ENCODE data around the gene PRPF31. TPM values are rescaled to one million over a fixed set of nuclear protein-coding genes. Genes with fewer than 3 reads are reported as not detected.

PRPF31 gene
- total RNA-seq, 1 experiment from 2014 or later: 84.4 TPM

DNA sequence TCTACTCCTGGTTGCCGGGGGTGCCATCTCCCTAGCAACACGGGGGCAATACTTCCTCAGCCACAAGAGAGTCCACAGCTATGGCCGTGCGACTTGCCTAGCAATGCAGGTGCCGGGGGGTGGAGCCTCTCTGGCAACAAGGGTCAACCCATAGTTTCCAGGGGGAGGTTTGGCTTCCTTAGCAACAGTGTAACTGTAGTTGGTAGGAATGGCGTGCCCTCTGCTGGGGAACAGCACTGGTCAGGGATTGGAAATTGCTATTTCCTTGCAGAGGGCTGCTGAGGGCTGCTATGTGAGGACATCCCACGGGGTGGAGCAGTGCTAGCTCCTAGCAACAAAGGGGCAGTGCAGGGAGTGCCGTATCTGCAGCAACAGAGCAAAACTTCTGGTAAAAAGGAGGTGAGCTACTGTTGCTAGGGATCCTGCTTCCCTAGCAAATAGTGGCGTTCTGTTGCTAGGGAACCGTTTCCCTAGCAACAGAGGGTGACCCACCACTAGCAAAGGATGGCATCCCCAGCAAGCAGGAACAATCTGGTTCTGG, 64.4 kb downstream of the PRPF31 start:
- H3K27me3 ChIP-seq (ENCODE audit: insufficient read depth, low read length): no peaks in the 10 kb centered on the region
- H4K5ac ChIP-seq (ENCODE audit: insufficient read length, low read depth, low read length): no peak overlapping the region
- no peaks in the 10 kb centered on the region for H3K23me2 ChIP-seq (ENCODE audit: insufficient read length, low read depth, low read length, poor library complexity, severe bottlenecking)
- no peaks in the 10 kb centered on the region for H3K79me1 ChIP-seq (ENCODE audit: insufficient read depth, low read depth, low read length, poor library complexity, severe bottlenecking)
- H3K14ac ChIP-seq (ENCODE audit: insufficient read depth, low read length): no peak overlapping the region
- no peaks in the 10 kb centered on the region for H3K4me1 ChIP-seq (ENCODE audit: insufficient read depth, low read length)
- H2BK5ac ChIP-seq (ENCODE audit: insufficient read length, low read length): no peak overlapping the region
- Mint-ChIP-seq H3K4me3 (peak overlapping the region in 1 of 2 experiments; percentile 65; a peak in 2 of 5 replicates), H3K4me1 (peaks cover 0 to 11% of the 10 kb centered on the region in 2 experiments; a peak in 2 of 4 replicates), H3K27me3 (ENCODE audit: low read depth) (no peaks in the 10 kb centered on the region), H3K27ac (peak overlapping the region in 2 of 3 experiments; percentile 64 to 72; a peak in 3 of 7 replicates), H3K36me3 (ENCODE audit: insufficient read depth in 1 of 3, low read depth in 3 of 3) (peaks cover 22 to 46% (median 34%) of the 10 kb centered on the region in 3 experiments; a peak in 6 of 7 replicates), H3K9me3 (no peaks in the 10 kb centered on the region; a peak in 1 of 5 replicates)
- H2BK120ac ChIP-seq (ENCODE audit: low read depth, low read length, poor library complexity, severe bottlenecking): no peak overlapping the region
- DNase-seq: peak; percentile 98
- H2BK15ac ChIP-seq (ENCODE audit: low read depth, low read length): no peak overlapping the region
- WGBS (ENCODE audit: extremely low coverage, insufficient read length, low lambda C conversion rate): no CpG with 5 or more reads among the region's 10 CpGs
- TF ChIP-seq, protein P1, sequence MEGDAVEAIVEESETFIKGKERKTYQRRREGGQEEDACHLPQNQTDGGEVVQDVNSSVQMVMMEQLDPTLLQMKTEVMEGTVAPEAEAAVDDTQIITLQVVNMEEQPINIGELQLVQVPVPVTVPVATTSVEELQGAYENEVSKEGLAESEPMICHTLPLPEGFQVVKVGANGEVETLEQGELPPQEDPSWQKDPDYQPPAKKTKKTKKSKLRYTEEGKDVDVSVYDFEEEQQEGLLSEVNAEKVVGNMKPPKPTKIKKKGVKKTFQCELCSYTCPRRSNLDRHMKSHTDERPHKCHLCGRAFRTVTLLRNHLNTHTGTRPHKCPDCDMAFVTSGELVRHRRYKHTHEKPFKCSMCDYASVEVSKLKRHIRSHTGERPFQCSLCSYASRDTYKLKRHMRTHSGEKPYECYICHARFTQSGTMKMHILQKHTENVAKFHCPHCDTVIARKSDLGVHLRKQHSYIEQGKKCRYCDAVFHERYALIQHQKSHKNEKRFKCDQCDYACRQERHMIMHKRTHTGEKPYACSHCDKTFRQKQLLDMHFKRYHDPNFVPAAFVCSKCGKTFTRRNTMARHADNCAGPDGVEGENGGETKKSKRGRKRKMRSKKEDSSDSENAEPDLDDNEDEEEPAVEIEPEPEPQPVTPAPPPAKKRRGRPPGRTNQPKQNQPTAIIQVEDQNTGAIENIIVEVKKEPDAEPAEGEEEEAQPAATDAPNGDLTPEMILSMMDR (conservative IDR thresholded peaks at IDR 0.05): peak; percentile 75
- no peak overlapping the region for H3K18ac ChIP-seq (ENCODE audit: insufficient read length, low read depth, low read length)
- H2AFZ ChIP-seq (ENCODE audit: low read length): no peak overlapping the region
- no peaks in the 10 kb centered on the region for H3K79me2 ChIP-seq (ENCODE audit: insufficient read depth, low read length)
- no peak overlapping the region for H2AK5ac ChIP-seq (ENCODE audit: insufficient read length, low read length)
- H3K56ac ChIP-seq (ENCODE audit: insufficient read length, low read depth, low read length): no peak overlapping the region
- no peaks in the 10 kb centered on the region for H4K20me1 ChIP-seq (ENCODE audit: control insufficient read depth, insufficient read depth, insufficient read length)
- H3K4me2 ChIP-seq (ENCODE audit: insufficient read depth, insufficient read length, low read length): no peak overlapping the region
- no peak overlapping the region for H3K27ac ChIP-seq (ENCODE audit: insufficient read length, low read depth, low read length)
- no peak overlapping the region for H2BK20ac ChIP-seq (ENCODE audit: low read depth, low read length, poor library complexity, severe bottlenecking)
- no peak overlapping the region for H3K23ac ChIP-seq (ENCODE audit: insufficient read length, low read depth, low read length)
- no peak overlapping the region for H3K4ac ChIP-seq (ENCODE audit: low read depth, low read length)
- H3K9ac ChIP-seq (ENCODE audit: extremely low read depth, insufficient read length, low read length): no peak overlapping the region
- H2BK12ac ChIP-seq (ENCODE audit: insufficient read length, low read depth, low read length): no peak overlapping the region
- no peak overlapping the region for H4K8ac ChIP-seq (replicated peaks; ENCODE audit: insufficient read length, low read depth, low read length)
- no peak overlapping the region for H4K91ac ChIP-seq (ENCODE audit: insufficient read length, low read depth, low read length)
- no peak overlapping the region for H3T11ph ChIP-seq (ENCODE audit: low read length)
- H3K9me3 ChIP-seq (ENCODE audit: control insufficient read depth, low read depth, low read length): no peaks in the 10 kb centered on the region
